CD14-positive monocyte (primary cell): ENCODE results near the gene PLA2G4D. TPM values are rescaled to one million over a fixed set of nuclear protein-coding genes. Genes with fewer than 3 reads are reported as not detected.

ENCODE experiments used
- DNase-seq, 3 donors: peaks; one replicate each; pipeline ENCODE4 v3.0.0-alpha.2; 2011 to 2022
- H2AFZ ChIP-seq: 2 replicates; pipeline ENCODE4 v1.6.0; 2012; ENCODE audit warnings: mild to moderate bottlenecking, low read depth, low read length, inconsistent platforms; ENCODE audit not compliant: insufficient read depth, poor library complexity, severe bottlenecking
- H3K27ac ChIP-seq, 2 donors: 1 replicate in 1 of 2; 2 replicates in 1 of 2; pipeline ENCODE4 v1.5.1; 2012 to 2013; ENCODE audit warnings: low read length in 2 of 2, control low read depth in 1 of 2, inconsistent platforms in 1 of 2, low read depth in 1 of 2, mild to moderate bottlenecking in 1 of 2
- H3K27me3 ChIP-seq, 2 donors: one replicate each; pipeline versions ENCODE4 v1.6.0 to v1.6.1; 2011 to 2013; ENCODE audit warnings: low read length in 2 of 2; ENCODE audit not compliant: control insufficient read depth in 2 of 2, insufficient read depth in 2 of 2
- H3K36me3 ChIP-seq, 2 donors: replicated peaks in 1 of 2; 1 replicate in 1 of 2; 2 replicates in 1 of 2; pipeline versions ENCODE4 v1.5.1 to v1.6.1; 2012 to 2013; ENCODE audit warnings: low read length in 2 of 2, control low read depth in 1 of 2, inconsistent platforms in 1 of 2, mild to moderate bottlenecking in 1 of 2; ENCODE audit not compliant: insufficient read depth in 2 of 2, control insufficient read depth in 1 of 2
- H3K4me1 ChIP-seq, 2 donors: 1 replicate in 1 of 2; 2 replicates in 1 of 2; pipeline versions ENCODE4 v1.5.1 to v1.6.1; 2012 to 2013; ENCODE audit warnings: low read length in 2 of 2, control low read depth in 1 of 2, inconsistent platforms in 1 of 2, mild to moderate bottlenecking in 1 of 2, moderate library complexity in 1 of 2; ENCODE audit not compliant: insufficient read depth in 2 of 2, control insufficient read depth in 1 of 2
- H3K4me2 ChIP-seq: replicated peaks from 2 replicates; pipeline ENCODE3; 2012; ENCODE audit warnings: low read length, moderate library complexity, mild to moderate bottlenecking; ENCODE audit not compliant: poor library complexity, severe bottlenecking; ENCODE audit errors: extremely low read depth
- H3K4me3 ChIP-seq, 3 experiments: fragments of 200-600 bp in 1 of 3; sonication (generic) in 1 of 3; replicated peaks in 1 of 3; 1 replicate in 2 of 3; 2 replicates in 1 of 3; pipeline ENCODE4 v1.5.1; 2011 to 2013; ENCODE audit warnings: low read length in 3 of 3, mild to moderate bottlenecking in 3 of 3, control low read depth in 2 of 3, low read depth in 2 of 3, inconsistent platforms in 1 of 3, moderate library complexity in 1 of 3
- H3K79me2 ChIP-seq: 2 replicates; pipeline ENCODE4 v1.6.0; 2012; ENCODE audit warnings: mild to moderate bottlenecking, control low read depth, inconsistent platforms, low read length, moderate library complexity; ENCODE audit not compliant: insufficient read depth
- H3K9ac ChIP-seq: 2 replicates; pipeline ENCODE4 v1.6.0; 2017; ENCODE audit warnings: low read length, mild to moderate bottlenecking; ENCODE audit not compliant: insufficient read depth, poor library complexity, severe bottlenecking
- H3K9me3 ChIP-seq, 2 donors: replicated peaks in 1 of 2; 1 replicate in 1 of 2; 2 replicates in 1 of 2; pipeline versions ENCODE4 v1.5.1 to v1.6.1; 2012 to 2013; ENCODE audit warnings: low read length in 2 of 2, control low read depth in 1 of 2; ENCODE audit not compliant: control insufficient read depth in 1 of 2, insufficient read depth in 1 of 2
- H4K20me1 ChIP-seq: 2 replicates; pipeline ENCODE4 v1.6.0; 2012; ENCODE audit warnings: mild to moderate bottlenecking, low read length, control low read depth, moderate library complexity; ENCODE audit not compliant: insufficient read depth
- H3K27ac Mint-ChIP-seq, 7 donors: one replicate each; pipeline ENCODE4 v1.8.0; 2020; ENCODE audit warnings: mild to moderate bottlenecking in 7 of 7, mixed read lengths in 7 of 7, moderate library complexity in 6 of 7, inconsistent platforms in 2 of 7
- H3K27me3 Mint-ChIP-seq, 3 donors: one replicate each; pipeline ENCODE4 v1.8.0; 2021 to 2022; ENCODE audit warnings: low read depth in 3 of 3, mild to moderate bottlenecking in 3 of 3, mixed read lengths in 3 of 3, moderate library complexity in 3 of 3, inconsistent platforms in 1 of 3
- H3K36me3 Mint-ChIP-seq, 2 donors: one replicate each; pipeline ENCODE4 v1.8.0; 2020; ENCODE audit warnings: mixed read lengths in 2 of 2, inconsistent platforms in 1 of 2, mild to moderate bottlenecking in 1 of 2
- H3K4me1 Mint-ChIP-seq: one replicate; pipeline ENCODE4 v1.8.0; 2020; ENCODE audit warnings: mild to moderate bottlenecking, mixed read lengths
- H3K4me3 Mint-ChIP-seq, 2 donors: one replicate each; pipeline ENCODE4 v1.8.0; 2020; ENCODE audit warnings: mild to moderate bottlenecking in 2 of 2, mixed read lengths in 2 of 2, moderate library complexity in 1 of 2
- H3K9me3 Mint-ChIP-seq, 7 donors: one replicate each; pipeline ENCODE4 v1.8.0; 2020 to 2022; ENCODE audit warnings: mixed read lengths in 7 of 7, mild to moderate bottlenecking in 6 of 7, moderate library complexity in 6 of 7, inconsistent platforms in 2 of 7
- CTCF ChIP-seq: fragments of 200-600 bp; IDR thresholded peaks from one replicate; pipeline ENCODE4 v1.8.0; 2022; ENCODE audit warnings: antibody characterized with exemption, mild to moderate bottlenecking
- WGBS: methylation state at CpG from one replicate; pipeline ENCODE4 v1.1.5; 2013; ENCODE audit warnings: missing lambda C conversion rate; ENCODE audit not compliant: insufficient coverage; 5-methylcytosine and 5-hydroxymethylcytosine counted together
- intact Hi-C, 2 donors: fragments of 100-400 bp; cut with micrococcal nuclease; formaldehyde crosslinking; loops; one replicate each; pipeline versions ENCODE4 v1.15.0 to v1.15.1; 2023
- polyA plus RNA-seq, 3 donors: library from polyadenylated mRNA; depleted of rRNA in 1 of 3; unstranded in 2 of 3; stranded (reverse) in 1 of 3; fragments of 300-500 nt in 2 of 3; fragments of >200 nt in 1 of 3; fragmentation: Illumina TruSeq in 2 of 3; gene quantifications; 1 replicate in 2 of 3; 2 replicates in 1 of 3; pipeline ENCODE4 v1.2.3, GENCODE V29; 2012 to 2021

PLA2G4D gene
- polyA plus RNA-seq, 3 donors = not detected

- DNase-seq = no peak
- Histone ChIP-seq H3K9ac (no peak within 1 kb of the TSS), H3K27ac (no peak within 1 kb of the TSS), H3K27me3 (no peaks in the 10 kb centered on the region), H3K36me3 (no peaks in the 10 kb centered on the region), H3K4me2 (no peak within 1 kb of the TSS), H4K20me1 (no peaks in the 10 kb centered on the region), H3K4me1 (no peaks in the 10 kb centered on the region), H2AFZ (no peak within 1 kb of the TSS), H3K79me2 (no peaks in the 10 kb centered on the region), H3K9me3 (peaks cover 0 to 9% of the 10 kb centered on the region in 2 donors), H3K4me3 (no peak within 1 kb of the TSS)
- WGBS = 96% methylated on average over 4 of the region's 5 CpGs
- intact Hi-C loops = no loop called here
- H3K27ac Mint-ChIP-seq = peak within 1 kb of the TSS in 2 of 7 donors; percentile 21 to 35
- no peak for TF ChIP-seq CTCF
- H3K27me3 Mint-ChIP-seq = peaks cover 0 to 7% (median 2%) of the 10 kb centered on the region in 3 donors
- H3K4me1 Mint-ChIP-seq = no peaks in the 10 kb centered on the region
- no peak within 1 kb of the TSS for H3K4me3 Mint-ChIP-seq
- peaks cover 4 to 16% (median 11%) of the 10 kb centered on the region in 7 donors for H3K9me3 Mint-ChIP-seq
- no peaks in the 10 kb centered on the region for H3K36me3 Mint-ChIP-seq
These were observed 73.6 kb downstream of the PLA2G4D start, which contains the start of gene PLA2G4E for GRCh38 chr15:42020713-42021273. TSS of gene PLA2G4E (minus strand) at chr15:42021042. CDS start at chr15:42021030, 12 bp downstream.

DNA sequence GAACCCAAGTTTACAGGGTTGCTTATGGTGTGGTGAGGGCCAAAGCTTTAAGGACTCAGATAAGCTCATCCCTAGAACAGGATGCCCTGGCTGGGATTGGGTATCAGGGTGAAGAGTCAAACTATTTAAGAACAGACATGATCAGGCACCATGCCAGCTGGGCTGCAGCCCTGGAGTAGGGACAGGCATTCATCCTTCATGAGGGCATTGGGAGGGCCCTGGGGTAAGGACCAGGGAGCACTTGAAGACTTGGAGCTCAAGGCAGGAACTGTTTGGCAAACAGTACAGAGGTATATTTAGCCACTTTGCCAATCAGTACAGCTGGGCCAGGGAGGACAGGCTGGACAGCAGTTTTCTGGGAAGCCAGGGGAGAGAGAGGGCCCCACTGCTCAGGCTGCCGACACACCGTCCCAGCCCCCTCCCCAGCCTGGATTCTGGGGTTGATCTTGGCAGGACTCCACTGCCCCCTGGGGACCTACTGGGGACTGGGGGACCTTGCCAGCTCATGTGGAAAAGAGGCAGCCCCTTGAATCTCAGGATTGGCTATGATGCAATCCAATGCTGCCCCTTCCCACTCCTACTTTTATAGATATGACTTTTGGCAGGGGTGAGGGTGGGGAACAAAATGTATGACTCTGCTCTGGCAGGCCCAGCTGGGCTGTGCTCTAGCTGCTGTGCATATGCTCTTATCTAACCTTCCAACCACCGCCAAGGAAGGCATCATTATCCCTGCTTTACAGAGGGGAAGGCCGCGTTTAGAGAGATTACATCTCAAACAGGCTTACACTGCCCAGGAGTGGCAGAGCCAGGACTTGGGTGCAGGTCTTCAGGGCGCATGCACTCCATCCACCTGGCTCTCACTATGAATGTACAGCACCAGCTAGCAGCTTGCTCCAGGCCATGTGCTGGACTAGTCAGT is 75.8 kb downstream of the PLA2G4D start:
- peaks cover 0 to 12% (median 11%) of the 10 kb centered on the region in 7 donors for H3K9me3 Mint-ChIP-seq
- H3K36me3 Mint-ChIP-seq = no peaks in the 10 kb centered on the region
- Histone ChIP-seq H3K27ac (no peak overlapping the region), H3K36me3 (no peaks in the 10 kb centered on the region), H4K20me1 (no peaks in the 10 kb centered on the region), H3K9ac (no peak overlapping the region), H3K4me3 (no peak overlapping the region), H2AFZ (no peak overlapping the region), H3K79me2 (no peaks in the 10 kb centered on the region), H3K9me3 (peaks cover 0 to 9% of the 10 kb centered on the region in 2 donors), H3K4me1 (no peaks in the 10 kb centered on the region), H3K27me3 (no peaks in the 10 kb centered on the region), H3K4me2 (no peak overlapping the region)
- no peak overlapping the region for H3K4me3 Mint-ChIP-seq
- peaks cover 0 to 9% (median 5%) of the 10 kb centered on the region in 3 donors for H3K27me3 Mint-ChIP-seq
- TF ChIP-seq CTCF = no peak
- intact Hi-C loops = no loop called here
- H3K4me1 Mint-ChIP-seq = no peaks in the 10 kb centered on the region
- no peak overlapping the region for H3K27ac Mint-ChIP-seq
- 88% methylated on average over 5 of the region's 6 CpGs for WGBS
- no peak for DNase-seq

Other genes with a start within 250 kb of the PLA2G4D start
- gene SPTBN5, start 200.5 kb downstream of the PLA2G4D start, polyA plus RNA-seq = under 1 TPM in 1 of 3 donors, not detected in 2; 0.29 TPM
- 10 to 100 TPM; 12.8 to 16.0 (median 14.2) TPM for gene EHD4, start 122.0 kb downstream of the PLA2G4D start, polyA plus RNA-seq
- not detected for gene PLA2G4E, start 73.5 kb downstream of the PLA2G4D start, polyA plus RNA-seq
- not detected for gene PLA2G4F, start 62.1 kb upstream of the PLA2G4D start, polyA plus RNA-seq
- gene VPS39, start 113.7 kb upstream of the PLA2G4D start, polyA plus RNA-seq = 100 to 1,000 TPM in 1 of 3 donors, 10 to 100 TPM in 2; 16.8 to 102 (median 25.8) TPM
- gene GANC, start 178.6 kb upstream of the PLA2G4D start, polyA plus RNA-seq = 10 to 100 TPM; 14.5 to 24.4 (median 21.1) TPM
- gene TMEM87A, start 178.9 kb upstream of the PLA2G4D start, polyA plus RNA-seq = 10 to 100 TPM; 24.4 to 49.4 (median 39.3) TPM